Right ventricle myocardium inferior (tissue), 1 donor: ENCODE data around the gene NRP1. TPM values are rescaled to one million over a fixed set of nuclear protein-coding genes. Genes with fewer than 3 reads are reported as not detected.

Experiments used
- ATAC-seq: fragments of 200-7000 bp; cut with Tn5 transposase; one replicate; pipeline ENCODE4 v1.9.1; 2020; ENCODE audit warnings: mild to moderate bottlenecking, moderate library complexity
- DNase-seq: peaks from one replicate; pipeline ENCODE4 v3.0.0; 2021; ENCODE audit errors: missing footprints
- intact Hi-C: fragments of 100-400 bp; cut with DNase I; formaldehyde crosslinking; loops from one replicate; pipeline ENCODE4 v1.11.0; 2022
- total RNA-seq: library from RNA; stranded (reverse); fragmentation: NEBNext Ultra II Directional; extraction: Animal tissue kit (Norgen Biotek cat#: 25700); gene quantifications from one replicate; pipeline ENCODE4 v1.2.1, GENCODE V29; 2021
- donor health status: DM: no; HTN: yes; CAD: no; lungs with severe emphysema.

The NRP1 gene
- total RNA-seq, 1 donor from 2014 or later = 175 TPM

GRCh38 chr10:33353334-33353733 is 18.9 kb upstream of the NRP1 start:
- ATAC-seq = no peak
- no peak for DNase-seq
- intact Hi-C loops = no loop called here

- intact Hi-C loops = no loop called here
- DNase-seq = no peak
- no peak for ATAC-seq
Observed at GRCh38 chr10:33352615-33353014, 18.1 kb upstream of the NRP1 start.

DNA sequence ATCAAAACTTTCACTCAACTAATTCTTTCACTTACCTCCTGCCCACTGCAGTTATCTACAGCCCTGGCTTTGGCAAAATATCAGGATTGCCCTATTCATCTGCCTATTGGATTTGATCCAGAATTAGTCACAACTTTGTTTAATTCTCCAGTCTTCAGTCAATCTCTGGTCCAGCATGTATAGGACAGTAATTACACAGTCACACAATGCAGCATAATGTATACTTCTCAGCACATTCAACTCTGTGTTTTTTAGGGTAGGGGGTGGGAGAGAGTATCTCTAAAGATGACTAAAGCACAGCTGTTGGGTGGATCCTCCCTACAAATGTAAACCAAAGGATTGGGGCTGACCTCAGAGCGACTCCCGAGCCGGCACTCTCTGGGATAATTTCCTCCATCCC is 17.7 kb upstream of the NRP1 start:
- DNase-seq = no peak
- ATAC-seq = no peak
- intact Hi-C loops = no loop called here

- ATAC-seq (no peak), DNase-seq (no peak)
- intact Hi-C loops = no loop called here
Observed at GRCh38 chr10:33350041-33350440, 15.6 kb upstream of the NRP1 start.

GRCh38 chr10:33349268-33349667 is 14.8 kb upstream of the NRP1 start:
- DNase-seq (no peak), ATAC-seq (peak; percentile 51)
- intact Hi-C loops = no loop called here

DNA sequence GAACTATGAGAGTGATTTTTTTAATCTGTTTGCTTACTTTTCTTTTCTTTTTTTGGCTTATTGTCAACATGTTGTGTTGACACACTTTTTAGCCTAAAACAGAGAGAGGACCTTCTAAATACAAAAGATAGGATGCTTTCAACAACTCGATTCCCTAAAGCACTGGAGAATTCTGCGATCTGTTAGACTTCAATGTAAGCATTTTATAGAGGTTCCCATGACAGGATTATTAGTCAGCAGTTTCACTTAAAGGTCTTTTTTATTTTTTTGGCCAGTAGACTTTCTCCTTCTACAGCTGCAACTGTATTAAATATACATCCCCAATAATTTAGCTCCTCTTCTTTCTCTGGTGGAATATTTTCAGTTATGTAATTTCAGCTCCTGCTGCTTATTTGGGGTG is 12.7 kb upstream of the NRP1 start:
- no peak for ATAC-seq
- intact Hi-C loops = no loop called here
- no peak for DNase-seq

GRCh38 chr10:33345236-33345635 is 10.8 kb upstream of the NRP1 start:
- ATAC-seq (no peak), DNase-seq (no peak)
- intact Hi-C loops = no loop called here

DNA sequence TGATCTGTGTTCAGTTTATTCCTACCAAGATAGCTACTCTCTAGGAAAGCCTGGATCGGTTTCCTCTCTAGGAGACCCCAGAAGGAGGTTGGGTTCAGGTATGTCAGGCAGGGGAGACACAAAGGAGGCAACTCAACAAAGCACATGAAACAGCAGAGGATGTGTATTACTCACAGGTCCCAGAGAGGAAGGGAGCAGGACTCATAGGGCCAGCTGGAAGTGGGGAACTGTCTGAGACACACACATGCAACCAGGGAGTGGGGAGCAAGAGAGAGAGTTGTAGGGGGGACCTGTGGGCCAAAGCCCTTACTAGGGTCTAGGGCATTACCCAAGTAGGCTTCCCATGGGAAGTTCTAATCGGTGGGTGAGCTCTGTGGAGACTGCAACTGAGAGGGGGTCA is 10.2 kb upstream of the NRP1 start:
- intact Hi-C loops = no loop called here
- ATAC-seq (no peak), DNase-seq (no peak)

GRCh38 chr10:33341637-33342036 is 7.2 kb upstream of the NRP1 start:
- DNase-seq (no peak), ATAC-seq (no peak)
- intact Hi-C loops = no loop called here

DNA sequence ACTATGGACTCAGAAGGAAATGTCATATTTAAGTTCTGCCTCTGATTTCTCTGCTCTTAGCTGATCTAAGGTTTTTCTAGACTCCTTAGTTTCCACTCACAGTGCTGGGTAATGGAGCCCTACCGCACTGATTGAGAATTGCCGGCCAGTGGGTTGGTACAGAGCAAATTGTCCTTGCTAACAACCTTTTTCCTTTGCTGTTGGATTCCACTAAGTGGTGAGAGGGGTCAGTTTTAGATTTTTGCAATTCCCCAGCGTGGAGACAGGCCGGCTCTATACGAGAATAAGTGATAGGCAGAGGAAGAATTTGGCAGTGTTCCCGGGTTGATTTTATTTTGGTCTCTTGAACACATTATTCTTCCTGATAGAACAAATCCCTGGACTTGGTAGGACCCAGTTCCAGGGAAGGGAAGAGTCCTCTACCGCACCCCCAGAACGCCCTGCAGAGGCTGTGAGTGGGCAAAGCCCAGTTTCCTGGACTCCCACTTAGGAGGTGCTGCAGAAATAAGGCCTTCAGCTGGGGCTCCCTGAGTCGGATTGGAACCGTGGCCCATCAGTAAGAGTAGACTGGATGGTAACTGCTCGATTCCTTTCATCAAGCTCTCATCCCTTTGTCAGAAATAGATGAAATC is 3.0 kb upstream of the NRP1 start:
- peak; percentile 18 for ATAC-seq
- no peak for DNase-seq
- intact Hi-C loops = loop anchor here (2.0 to 10.0 kb wide), 4 partner anchors 145 to 550 kb away; no protein-coding TSS in a partner anchor

DNA sequence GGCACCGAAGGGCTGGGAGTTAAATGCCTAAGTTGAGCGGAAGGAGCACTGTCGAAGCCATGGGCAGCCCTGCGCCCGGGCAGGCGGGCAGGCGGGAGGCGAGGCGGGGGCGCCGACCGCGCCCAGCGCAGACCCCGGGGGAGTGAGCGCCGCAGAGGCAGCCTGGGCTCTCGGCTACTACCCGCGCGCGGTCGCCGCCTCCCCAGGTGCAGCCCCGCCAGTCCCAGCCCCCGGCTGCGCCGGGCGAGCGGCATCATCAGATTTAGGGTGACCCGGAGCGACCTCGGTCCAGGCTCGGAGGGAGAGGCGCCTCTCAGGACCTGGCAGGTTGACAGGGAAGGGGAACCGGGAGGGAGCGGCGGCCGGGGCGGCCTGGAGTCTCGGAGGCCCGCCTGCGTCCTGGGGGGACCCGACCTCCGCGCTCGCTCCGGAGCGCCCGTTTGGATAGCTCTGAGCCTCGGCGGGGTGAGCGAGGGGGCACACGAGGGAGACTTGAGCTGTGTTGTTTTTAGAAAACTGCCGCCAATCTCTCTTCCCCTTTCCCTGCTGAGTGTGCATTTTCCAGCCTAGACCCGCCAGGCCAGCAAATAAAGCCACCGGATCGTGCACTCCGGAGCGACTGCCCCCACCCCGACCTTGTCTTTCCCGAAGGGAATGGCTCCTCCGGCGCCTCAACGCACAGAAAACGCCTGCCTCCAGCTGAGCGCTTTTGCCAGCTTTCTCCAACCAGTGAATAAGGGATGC is 2.3 kb upstream of the NRP1 start:
- intact Hi-C loops = loop anchor here (1.0 to 10.0 kb wide), 5 partner anchors 144 to 551 kb away; no protein-coding TSS in a partner anchor
- peak; percentile 85 for DNase-seq
- ATAC-seq = peak; percentile 32

DNA sequence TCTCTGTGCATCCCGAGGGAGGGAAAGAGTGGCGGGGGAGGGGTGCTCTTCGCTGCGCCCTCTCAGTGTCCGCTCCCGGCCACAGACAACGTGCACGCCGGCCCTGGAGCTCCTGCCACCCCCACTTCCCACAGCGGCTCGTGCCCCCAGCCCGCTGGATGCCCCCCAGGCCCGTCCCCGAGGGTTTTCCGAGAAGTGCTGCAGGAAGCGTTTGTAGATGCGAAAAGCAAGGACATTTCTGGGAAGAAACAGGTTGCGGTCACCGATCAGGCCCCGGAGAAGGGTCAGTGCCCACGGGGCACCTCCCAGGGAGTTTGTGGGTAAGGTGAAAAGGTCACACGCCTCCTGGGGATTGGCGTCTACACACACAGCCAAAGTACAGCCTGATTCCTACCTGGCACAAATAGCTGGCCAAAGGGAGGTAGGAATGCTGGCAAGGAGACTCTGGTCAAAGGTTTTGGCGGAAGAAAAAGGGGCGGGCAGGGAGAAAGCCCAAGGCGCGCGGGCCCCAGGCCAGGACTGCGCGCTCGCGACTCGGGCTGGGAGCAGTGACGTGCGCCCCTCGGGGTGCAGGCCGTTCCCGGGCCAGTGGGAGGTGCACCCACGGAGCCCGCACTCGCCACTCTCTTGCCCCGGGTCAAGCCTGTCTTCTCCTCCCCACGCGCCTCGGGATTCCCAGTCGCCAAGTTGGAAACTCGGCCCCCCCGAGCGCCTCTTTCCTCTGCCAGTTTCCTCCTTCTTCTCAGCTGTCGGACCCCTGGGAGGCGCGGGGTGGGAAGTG is 1.5 kb upstream of the NRP1 start:
- DNase-seq (peak; percentile 85), ATAC-seq (peak; percentile 66)
- intact Hi-C loops = loop anchor here (1.0 to 10.0 kb wide), 6 partner anchors 61 to 551 kb away; no protein-coding TSS in a partner anchor

GRCh38 chr10:33335551-33335800 is 1.0 kb upstream of the NRP1 start:
- DNase-seq (no peak), ATAC-seq (no peak)
- intact Hi-C loops = loop anchor here (2.0 to 10.0 kb wide), 4 partner anchors 61 to 552 kb away; no protein-coding TSS in a partner anchor

DNA sequence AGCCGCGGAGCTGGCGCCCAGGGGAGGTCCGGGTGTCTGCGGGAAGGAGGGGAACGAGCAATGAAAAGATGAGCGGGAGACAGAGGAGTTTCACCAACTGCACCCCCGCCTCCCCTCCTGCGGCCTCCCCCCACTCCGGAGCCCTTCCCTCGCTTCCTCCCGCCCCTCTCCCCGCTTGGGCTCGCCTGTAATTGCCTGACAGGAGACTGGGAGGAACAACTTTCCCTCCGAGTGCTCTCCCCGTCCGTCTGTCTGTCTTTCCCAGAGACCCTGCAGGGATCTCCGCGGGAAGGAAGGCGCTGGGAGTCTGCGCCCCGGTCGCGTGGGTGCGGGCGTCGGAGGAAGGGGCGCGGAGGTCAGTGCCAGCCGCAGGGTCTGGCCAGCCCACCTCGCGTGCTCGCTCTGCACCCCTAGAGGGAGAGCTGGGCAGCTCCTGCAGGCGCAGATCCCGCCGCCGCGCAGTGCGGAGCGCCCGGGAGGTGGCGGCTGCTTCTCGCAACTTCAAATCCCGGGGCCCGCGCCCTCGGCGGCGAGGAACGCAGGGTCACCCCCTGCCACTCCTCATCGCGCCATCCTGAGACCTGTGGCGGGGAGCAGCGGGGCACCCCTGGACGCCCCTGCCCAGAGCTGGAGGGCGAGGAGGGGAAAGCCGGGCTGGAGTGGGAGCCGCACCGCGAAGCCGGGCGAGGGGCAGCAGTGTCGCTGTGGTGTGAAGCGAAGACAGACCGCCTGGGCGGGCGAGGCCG is 511 bp upstream of the NRP1 start:
- peak; percentile 76 for ATAC-seq
- intact Hi-C loops = loop anchor here (2.0 to 10.0 kb wide), 6 partner anchors 60 to 782 kb away; no protein-coding TSS in a partner anchor
- peak; percentile 87 for DNase-seq

GRCh38 chr10:33333260-33334101 is 986 bp downstream of the NRP1 start:
- ATAC-seq (no peak), DNase-seq (no peak)
- intact Hi-C loops = loop anchor here (2.0 to 10.0 kb wide), 5 partner anchors 59 to 1305 kb away; no protein-coding TSS in a partner anchor

- peak; percentile 1 for ATAC-seq
Observed at GRCh38 chr10:33332183-33333065, 2.0 kb downstream of the NRP1 start.

DNA sequence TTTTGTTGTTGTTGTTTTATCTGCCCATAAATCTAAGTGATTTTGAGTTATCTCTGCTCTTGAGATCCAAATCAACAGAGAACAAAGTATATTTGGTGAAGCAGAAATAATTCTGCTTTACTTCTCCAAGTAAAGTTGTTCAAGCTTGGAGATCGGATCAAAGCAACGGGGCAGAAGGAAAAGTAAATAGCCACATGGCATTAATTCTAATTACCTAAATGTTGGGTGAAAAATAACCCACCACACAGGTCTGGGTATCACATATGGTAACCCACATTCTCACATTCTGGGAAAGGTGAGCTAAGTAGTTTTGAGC is 3.1 kb downstream of the NRP1 start:
- intact Hi-C loops = loop anchor here (5.0 to 10.0 kb wide), 3 partner anchors 207 to 786 kb away; no protein-coding TSS in a partner anchor
- ATAC-seq (no peak), DNase-seq (no peak)

More at GRCh38 chr10:33332183-33333065, 2.0 kb downstream of the NRP1 start:
- DNase-seq = no peak
- intact Hi-C loops = loop anchor here (2.0 to 10.0 kb wide), 4 partner anchors 208 to 1306 kb away; no protein-coding TSS in a partner anchor
